Fibroblast of villous mesenchyme (primary cell): Measurements from ENCODE around the gene MTOR. TPM values are rescaled to one million over a fixed set of nuclear protein-coding genes. Genes with fewer than 3 reads are reported as not detected.
"Not testable (repeated sequence)": the region's sequence is repeated elsewhere in the genome, so short reads cannot be mapped to it uniquely, and the experiment has no call there.

Source experiments
- DNase-seq: peaks from one replicate; pipeline ENCODE4 v3.0.0-alpha.2; 2010; ENCODE audit warnings: low read depth
- H3K4me3 ChIP-seq: 2 replicates; pipeline ENCODE4 v1.5.1; 2011; ENCODE audit warnings: low read depth, mild to moderate bottlenecking, low read length
- CTCF ChIP-seq: IDR thresholded peaks from 2 replicates; pipeline ENCODE4 v1.5.1; 2012; ENCODE audit warnings: low read depth, mild to moderate bottlenecking, low read length; ENCODE audit not compliant: insufficient read depth
- total RNA-seq: library from RNA; depleted of rRNA; stranded (reverse); fragments of >200 nt; gene quantifications from 2 replicates; pipeline ENCODE4 v1.2.3, GENCODE V29; 2012

MTOR gene
- total RNA-seq, 1 donor, result 47.5 TPM

GRCh38 chr1:11114966-11115365 is 147.4 kb downstream of the MTOR start:
- no peak for DNase-seq
- TF ChIP-seq CTCF, result no peak
- no peak overlapping the region for H3K4me3 ChIP-seq

GRCh38 chr1:11109047-11109760 is 153.1 kb downstream of the MTOR start:
- no peak for TF ChIP-seq CTCF
- no peak overlapping the region for H3K4me3 ChIP-seq
- no peak for DNase-seq

- H3K4me3 ChIP-seq, result no peak overlapping the region
- no peak for DNase-seq
- no peak for TF ChIP-seq CTCF
Measured at GRCh38 chr1:11107599-11107998, 154.8 kb downstream of the MTOR start.

- TF ChIP-seq CTCF, result no peak
- no peak overlapping the region for H3K4me3 ChIP-seq
- no peak for DNase-seq
Measured at GRCh38 chr1:11105586-11105985, 156.8 kb downstream of the MTOR start.

GRCh38 chr1:11101347-11101746 is 161.0 kb downstream of the MTOR start:
- TF ChIP-seq CTCF, result no peak
- no peak for DNase-seq
- H3K4me3 ChIP-seq, result no peak overlapping the region

- DNase-seq, H3K4me3 ChIP-seq: not testable (repeated sequence)
Measured at GRCh38 chr1:11100806-11101205, 161.5 kb downstream of the MTOR start.

GRCh38 chr1:11100149-11100493 is 162.2 kb downstream of the MTOR start:
- no peak for TF ChIP-seq CTCF
- DNase-seq, result no peak
- H3K4me3 ChIP-seq, result peak overlapping the region; percentile 98
